Smooth muscle cell (in vitro differentiated cells): ENCODE measurements around the gene ZCRB1. TPM values are rescaled to one million over a fixed set of nuclear protein-coding genes. Genes with fewer than 3 reads are reported as not detected.

ENCODE experiments used
- DNase-seq: peaks from one replicate; lab custom pipeline; 2025; ENCODE audit not compliant: unreplicated experiment; lab: John Stamatoyannopoulos, UW
- H2AFZ ChIP-seq: fragments of 200-600 bp; sonication (generic); 2 replicates; pipeline ENCODE4 v1.6.0; 2016; ENCODE audit warnings: antibody characterized with exemption, low read depth, mild to moderate bottlenecking
- H3F3A ChIP-seq: fragments of 200-600 bp; sonication (generic); 2 replicates; pipeline ENCODE4 v1.6.0; 2017; ENCODE audit warnings: antibody characterized with exemption, low read depth
- H3K27ac ChIP-seq: fragments of 200-600 bp; sonication (generic); 2 replicates; pipeline ENCODE4 v1.5.1; 2016; ENCODE audit warnings: low read depth, mild to moderate bottlenecking
- H3K27me3 ChIP-seq: fragments of 200-600 bp; sonication (generic); 2 replicates; pipeline ENCODE4 v1.6.1; 2016; ENCODE audit warnings: low read depth, mild to moderate bottlenecking
- H3K36me3 ChIP-seq: fragments of 200-600 bp; sonication (generic); 2 replicates; pipeline ENCODE4 v1.5.1; 2016; ENCODE audit warnings: low read depth
- H3K4me1 ChIP-seq: fragments of 200-600 bp; sonication (generic); 2 replicates; pipeline ENCODE4 v1.5.1; 2016; ENCODE audit warnings: low read depth
- H3K4me2 ChIP-seq: fragments of 200-600 bp; sonication (generic); 2 replicates; pipeline ENCODE4 v1.6.0; 2016; ENCODE audit warnings: mild to moderate bottlenecking
- H3K4me3 ChIP-seq: fragments of 200-600 bp; sonication (generic); 2 replicates; pipeline ENCODE4 v1.5.1; 2016; ENCODE audit warnings: mild to moderate bottlenecking
- H3K79me2 ChIP-seq: fragments of 200-600 bp; sonication (generic); 2 replicates; pipeline ENCODE4 v1.6.0; 2016; ENCODE audit warnings: low read depth, mild to moderate bottlenecking
- H3K9ac ChIP-seq: fragments of 200-600 bp; sonication (generic); 2 replicates; pipeline ENCODE4 v1.6.0; 2016; ENCODE audit warnings: low read depth
- H3K9me3 ChIP-seq: fragments of 200-600 bp; sonication (generic); replicated peaks from 2 replicates; pipeline ENCODE4 v1.5.1; 2016; ENCODE audit warnings: low read depth
- H4K20me1 ChIP-seq: fragments of 200-600 bp; sonication (generic); 2 replicates; pipeline ENCODE4 v1.6.0; 2016; ENCODE audit warnings: low read depth
- CTCF ChIP-seq: fragments of 200-600 bp; sonication (generic); IDR thresholded peaks from 2 replicates; pipeline ENCODE4 v1.5.1; 2017; ENCODE audit warnings: borderline replicate concordance, mild to moderate bottlenecking, antibody characterized with exemption; ENCODE audit not compliant: insufficient read depth, poor library complexity, severe bottlenecking
- WGBS: methylation state at CpG from one replicate; pipeline ENCODE4 v1.1.7; 2016; ENCODE audit warnings: low lambda C conversion rate; 5-methylcytosine and 5-hydroxymethylcytosine counted together
- polyA plus RNA-seq: library from polyadenylated mRNA; unstranded; fragments of >200 nt; fragmentation: Nextera tagmentation; extraction: Ambion mirVana; gene quantifications from 2 replicates; pipeline ENCODE4 v1.2.1, GENCODE V29; 2016
- total RNA-seq: library from RNA; depleted of rRNA; stranded (reverse); fragments of >200 nt; gene quantifications from 2 replicates; pipeline ENCODE4 v1.2.3, GENCODE V29; 2014

The ZCRB1 gene
- total and polyA plus RNA-seq, 2 experiments from 2014 or later = 49.9 to 148 TPM

GRCh38 chr12:42346403-42347002 lies 20.6 kb upstream of the ZCRB1 start:
- WGBS = 90% methylated on average over 1 of the region's 1 CpG
- H3K79me2 ChIP-seq = peaks cover 69% of the 10 kb centered on the region

GRCh38 chr12:42343721-42344120 lies 17.8 kb upstream of the ZCRB1 start:
- Histone ChIP-seq H3K9me3 (no peaks in the 10 kb centered on the region), H2AFZ (no peak overlapping the region), H3K4me2 (no peak overlapping the region), H3K27me3 (no peaks in the 10 kb centered on the region), H3K4me3 (no peak overlapping the region), H4K20me1 (peaks cover 90% of the 10 kb centered on the region), H3K27ac (no peak overlapping the region), H3K4me1 (no peaks in the 10 kb centered on the region), H3K9ac (no peak overlapping the region), H3F3A (no peaks in the 10 kb centered on the region), H3K79me2 (peaks cover 81% of the 10 kb centered on the region), H3K36me3 (no peaks in the 10 kb centered on the region)
- no peak for DNase-seq
- WGBS = 88% methylated on average over 3 of the region's 3 CpGs
- TF ChIP-seq CTCF = no peak

More at GRCh38 chr12:42346403-42347002, 20.6 kb upstream of the ZCRB1 start:
- Histone ChIP-seq H3K27me3 (no peaks in the 10 kb centered on the region), H3K36me3 (no peaks in the 10 kb centered on the region), H3K9ac (no peak overlapping the region), H4K20me1 (peaks cover 66% of the 10 kb centered on the region), H3K4me1 (no peaks in the 10 kb centered on the region), H2AFZ (no peak overlapping the region), H3K27ac (no peak overlapping the region), H3K9me3 (no peaks in the 10 kb centered on the region), H3K4me3 (no peak overlapping the region), H3F3A (no peaks in the 10 kb centered on the region), H3K4me2 (no peak overlapping the region)
- TF ChIP-seq CTCF = no peak
- DNase-seq = no peak

- Histone ChIP-seq H3K4me2 (no peak overlapping the region), H3K36me3 (no peaks in the 10 kb centered on the region), H3K79me2 (peaks cover 85% of the 10 kb centered on the region)
Observed at GRCh38 chr12:42342028-42342427, 16.1 kb upstream of the ZCRB1 start.

More at GRCh38 chr12:42342028-42342427, 16.1 kb upstream of the ZCRB1 start:
- Histone ChIP-seq H2AFZ (no peak overlapping the region), H3K9me3 (no peaks in the 10 kb centered on the region), H3K27ac (no peak overlapping the region), H3K27me3 (no peaks in the 10 kb centered on the region), H3K4me3 (no peak overlapping the region), H4K20me1 (peaks cover 91% of the 10 kb centered on the region), H3K4me1 (no peaks in the 10 kb centered on the region), H3F3A (no peaks in the 10 kb centered on the region), H3K9ac (no peak overlapping the region)
- no peak for TF ChIP-seq CTCF
- WGBS = 84% methylated on average over 2 of the region's 2 CpGs
- no peak for DNase-seq
